GM12878 (cell line): ENCODE measurements around the gene DDIT4. TPM values are rescaled to one million over a fixed set of nuclear protein-coding genes. Genes with fewer than 3 reads are reported as not detected.
A peak's percentile ranks its signal among the peaks of the same experiment; 100 is the strongest.

ENCODE experiments used
- ASH2L ChIP-seq: fragments of 300-600, 200-600 bp; sonication (generic); IDR thresholded peaks from 2 replicates; pipeline ENCODE4 v1.6.1; 2017; ENCODE audit warnings: low read depth, mild to moderate bottlenecking, borderline replicate concordance
- BHLHE40 ChIP-seq, 2 experiments: fragments of 450-650 bp in 1 of 2; IDR thresholded peaks; 2 replicates each; pipeline ENCODE4 v1.6.1; 2011 to 2017; ENCODE audit warnings: low read depth in 2 of 2, borderline replicate concordance in 1 of 2, improper control_type of control experiment in 1 of 2, low read length in 1 of 2, mild to moderate bottlenecking in 1 of 2
- CBFB ChIP-seq: IDR thresholded peaks from 2 replicates; pipeline ENCODE4 v1.6.1; 2016; ENCODE audit warnings: antibody characterized with exemption, low read depth
- FOXK2 ChIP-seq: fragments of 450-650 bp; IDR thresholded peaks from 2 replicates; pipeline ENCODE4 v1.6.1; 2017; ENCODE audit warnings: mild to moderate bottlenecking, moderate library complexity
- HDAC2 ChIP-seq: fragments of 200-600 bp; sonication (generic); IDR thresholded peaks from 2 replicates; pipeline ENCODE4 v1.6.1; 2017
- IRF4 ChIP-seq: IDR thresholded peaks from 2 replicates; pipeline ENCODE4 v1.6.1; 2011; ENCODE audit warnings: low read depth, low read length
- NFIC ChIP-seq: IDR thresholded peaks from 2 replicates; pipeline ENCODE4 v1.6.1; 2012; ENCODE audit warnings: low read depth, mild to moderate bottlenecking, inconsistent platforms, low read length, moderate library complexity
- RBBP5 ChIP-seq: fragments of 200-600 bp; sonication (generic); conservative IDR thresholded peaks from 2 replicates; pipeline ENCODE4 v1.6.1; 2016
- SREBF2 ChIP-seq: IDR thresholded peaks from 2 replicates; pipeline ENCODE4 v1.6.1; 2012; ENCODE audit warnings: mild to moderate bottlenecking, low read length
- STAT3 ChIP-seq: IDR thresholded peaks from 2 replicates; pipeline ENCODE4 v1.6.1; 2011; ENCODE audit warnings: low read depth, low read length, improper control_type of control experiment
- YY1 ChIP-seq: IDR thresholded peaks from 2 replicates; pipeline ENCODE4 v1.6.1; 2011; ENCODE audit warnings: low read depth, mild to moderate bottlenecking, low read length
- ZSCAN29 ChIP-seq: fragments of 450-650 bp; IDR thresholded peaks from 2 replicates; pipeline ENCODE4 v1.6.1; 2017; ENCODE audit warnings: mild to moderate bottlenecking, moderate library complexity
- ZZZ3 ChIP-seq: IDR thresholded peaks from 2 replicates; pipeline ENCODE4 v1.6.1; 2011; ENCODE audit warnings: low read depth; ENCODE audit not compliant: control insufficient read depth, insufficient read length
- polyA plus RNA-seq, 11 experiments: library from polyadenylated mRNA; depleted of rRNA in 4 of 11; unstranded in 6 of 11; stranded (reverse) in 5 of 11; fragments of >200 nt; fragmentation: Nextera tagmentation in 4 of 11; fragmentation: Illumina TruSeq in 1 of 11; extraction: Ambion mirVana in 4 of 11; extraction: Trizol in 1 of 11; gene quantifications; 1 replicate in 1 of 11; 2 replicates in 10 of 11; pipeline versions ENCODE4 v1.2.1 to v1.2.3, GENCODE V29; 2011 to 2016; ENCODE audit warnings: inconsistent platforms in 2 of 11, missing spikeins in 2 of 11, low read depth in 1 of 11
- total RNA-seq, 4 experiments: library from RNA; depleted of rRNA in 3 of 4; stranded (reverse); fragments of >200 nt in 3 of 4; fragmentation: Illumina TruSeq in 1 of 4; extraction: Trizol in 1 of 4; gene quantifications; 2 replicates each; pipeline versions ENCODE4 v1.2.1 to v1.2.3, GENCODE V29; 2013 to 2021
- TF ChIP-seq, protein P1 (sequence below): IDR thresholded peaks from 2 replicates; pipeline ENCODE4 v1.6.1; 2012; ENCODE audit warnings: low read depth, low read length, improper control_type of control experiment
- TF ChIP-seq, protein P2 (sequence below), 3 experiments: IDR thresholded peaks in 2 of 3; conservative IDR thresholded peaks in 1 of 3; 2 replicates each; pipeline ENCODE4 v1.5.1; 2011; ENCODE audit warnings: low read depth in 3 of 3, low read length in 3 of 3, mild to moderate bottlenecking in 3 of 3, control low read depth in 2 of 3, moderate library complexity in 2 of 3, inconsistent platforms in 1 of 3, mixed read lengths in 1 of 3; ENCODE audit not compliant: control insufficient read depth in 2 of 3, insufficient read depth in 1 of 3; ENCODE audit errors: extremely low read depth in 1 of 3
- TF ChIP-seq, protein P3 (sequence below): IDR thresholded peaks from 2 replicates; pipeline ENCODE4 v1.6.1; 2012; ENCODE audit warnings: low read depth, low read length, improper control_type of control experiment
- TF ChIP-seq, protein P4 (sequence below): IDR thresholded peaks from 2 replicates; pipeline ENCODE4 v1.6.1; 2012; ENCODE audit warnings: low read depth, low read length, improper control_type of control experiment
- TF ChIP-seq, protein P5 (sequence below): fragments of 150-350 bp; IDR thresholded peaks from 2 replicates; pipeline ENCODE4 v1.6.1; 2014; ENCODE audit warnings: mild to moderate bottlenecking, low read depth, low read length
- TF ChIP-seq, protein P6 (sequence below): fragments of 450-650 bp; IDR thresholded peaks from 2 replicates; pipeline ENCODE4 v1.6.1; 2017; ENCODE audit warnings: mild to moderate bottlenecking, moderate library complexity

DDIT4 gene
- total and polyA plus RNA-seq, 10 of the 15 experiments (the other 5 are each of a cell fraction or from before 2014, with no cell fraction given) = 2.1 to 277 (median 183) TPM

DNA sequence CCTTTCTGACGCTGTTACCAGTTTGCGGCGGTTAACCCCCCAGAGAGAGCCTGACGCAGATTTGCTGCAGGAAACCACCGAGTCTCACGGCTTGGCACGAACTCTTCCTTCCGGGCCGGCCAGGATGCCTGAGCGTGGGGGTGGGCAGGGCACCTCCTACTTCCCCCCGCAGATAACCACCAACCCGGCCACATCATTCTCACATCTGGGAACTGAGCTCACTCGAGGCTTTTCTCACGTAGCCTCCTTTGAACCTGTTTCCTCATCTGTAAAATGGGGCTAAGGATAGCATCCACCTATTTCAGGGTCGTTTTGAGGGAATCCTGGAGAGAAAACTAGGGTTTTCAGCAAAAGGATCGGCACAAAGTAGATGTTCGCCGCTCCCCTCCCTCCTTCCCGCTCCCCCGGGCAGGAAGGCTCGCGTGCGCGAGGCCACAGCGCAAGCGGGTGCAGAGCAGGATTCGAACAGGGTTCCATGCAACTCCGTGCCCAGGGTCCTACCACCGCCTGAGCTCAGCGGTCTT lies 23.6 kb downstream of the DDIT4 start (continued):
- TF ChIP-seq, protein P1, sequence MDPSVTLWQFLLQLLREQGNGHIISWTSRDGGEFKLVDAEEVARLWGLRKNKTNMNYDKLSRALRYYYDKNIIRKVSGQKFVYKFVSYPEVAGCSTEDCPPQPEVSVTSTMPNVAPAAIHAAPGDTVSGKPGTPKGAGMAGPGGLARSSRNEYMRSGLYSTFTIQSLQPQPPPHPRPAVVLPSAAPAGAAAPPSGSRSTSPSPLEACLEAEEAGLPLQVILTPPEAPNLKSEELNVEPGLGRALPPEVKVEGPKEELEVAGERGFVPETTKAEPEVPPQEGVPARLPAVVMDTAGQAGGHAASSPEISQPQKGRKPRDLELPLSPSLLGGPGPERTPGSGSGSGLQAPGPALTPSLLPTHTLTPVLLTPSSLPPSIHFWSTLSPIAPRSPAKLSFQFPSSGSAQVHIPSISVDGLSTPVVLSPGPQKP = peak; percentile 87
- TF ChIP-seq FOXK2 (no peak; the same call in 1 of the 2 replicates), BHLHE40 (IDR thresholded peaks at IDR 0.05; ENCODE audit: borderline replicate concordance in 1 of 2, low read depth in 2 of 2, low read length in 1 of 2) (peak; percentile 88 to 92), YY1 (no peak), SREBF2 (no peak), ZSCAN29 (no peak), RBBP5 (no peak), ZZZ3 (no peak), ASH2L (no peak), IRF4 (peak; percentile 87), STAT3 (peak; percentile 90; the same call in 1 of the 2 replicates), CBFB (peak; percentile 99), HDAC2 (0 out of 2 replicates have a peak, but pooled peaks have one; percentile 56), NFIC (peak; percentile 99)
- TF ChIP-seq, protein P2, sequence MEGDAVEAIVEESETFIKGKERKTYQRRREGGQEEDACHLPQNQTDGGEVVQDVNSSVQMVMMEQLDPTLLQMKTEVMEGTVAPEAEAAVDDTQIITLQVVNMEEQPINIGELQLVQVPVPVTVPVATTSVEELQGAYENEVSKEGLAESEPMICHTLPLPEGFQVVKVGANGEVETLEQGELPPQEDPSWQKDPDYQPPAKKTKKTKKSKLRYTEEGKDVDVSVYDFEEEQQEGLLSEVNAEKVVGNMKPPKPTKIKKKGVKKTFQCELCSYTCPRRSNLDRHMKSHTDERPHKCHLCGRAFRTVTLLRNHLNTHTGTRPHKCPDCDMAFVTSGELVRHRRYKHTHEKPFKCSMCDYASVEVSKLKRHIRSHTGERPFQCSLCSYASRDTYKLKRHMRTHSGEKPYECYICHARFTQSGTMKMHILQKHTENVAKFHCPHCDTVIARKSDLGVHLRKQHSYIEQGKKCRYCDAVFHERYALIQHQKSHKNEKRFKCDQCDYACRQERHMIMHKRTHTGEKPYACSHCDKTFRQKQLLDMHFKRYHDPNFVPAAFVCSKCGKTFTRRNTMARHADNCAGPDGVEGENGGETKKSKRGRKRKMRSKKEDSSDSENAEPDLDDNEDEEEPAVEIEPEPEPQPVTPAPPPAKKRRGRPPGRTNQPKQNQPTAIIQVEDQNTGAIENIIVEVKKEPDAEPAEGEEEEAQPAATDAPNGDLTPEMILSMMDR (IDR thresholded peaks at IDR 0.05 in 2 of 3, conservative IDR thresholded peaks at IDR 0.05 in 1 of 3; ENCODE audit: control insufficient read depth in 2 of 3, extremely low read depth in 1 of 3, insufficient read depth in 1 of 3, low read depth in 3 of 3, low read length in 3 of 3) = no peak
- TF ChIP-seq, protein P3, sequence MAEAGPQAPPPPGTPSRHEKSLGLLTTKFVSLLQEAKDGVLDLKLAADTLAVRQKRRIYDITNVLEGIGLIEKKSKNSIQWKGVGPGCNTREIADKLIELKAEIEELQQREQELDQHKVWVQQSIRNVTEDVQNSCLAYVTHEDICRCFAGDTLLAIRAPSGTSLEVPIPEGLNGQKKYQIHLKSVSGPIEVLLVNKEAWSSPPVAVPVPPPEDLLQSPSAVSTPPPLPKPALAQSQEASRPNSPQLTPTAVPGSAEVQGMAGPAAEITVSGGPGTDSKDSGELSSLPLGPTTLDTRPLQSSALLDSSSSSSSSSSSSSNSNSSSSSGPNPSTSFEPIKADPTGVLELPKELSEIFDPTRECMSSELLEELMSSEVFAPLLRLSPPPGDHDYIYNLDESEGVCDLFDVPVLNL = no peak
- TF ChIP-seq, protein P4, sequence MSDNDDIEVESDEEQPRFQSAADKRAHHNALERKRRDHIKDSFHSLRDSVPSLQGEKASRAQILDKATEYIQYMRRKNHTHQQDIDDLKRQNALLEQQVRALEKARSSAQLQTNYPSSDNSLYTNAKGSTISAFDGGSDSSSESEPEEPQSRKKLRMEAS = peak; percentile 71; the same call in 1 of the 2 replicates
- TF ChIP-seq, protein P5, sequence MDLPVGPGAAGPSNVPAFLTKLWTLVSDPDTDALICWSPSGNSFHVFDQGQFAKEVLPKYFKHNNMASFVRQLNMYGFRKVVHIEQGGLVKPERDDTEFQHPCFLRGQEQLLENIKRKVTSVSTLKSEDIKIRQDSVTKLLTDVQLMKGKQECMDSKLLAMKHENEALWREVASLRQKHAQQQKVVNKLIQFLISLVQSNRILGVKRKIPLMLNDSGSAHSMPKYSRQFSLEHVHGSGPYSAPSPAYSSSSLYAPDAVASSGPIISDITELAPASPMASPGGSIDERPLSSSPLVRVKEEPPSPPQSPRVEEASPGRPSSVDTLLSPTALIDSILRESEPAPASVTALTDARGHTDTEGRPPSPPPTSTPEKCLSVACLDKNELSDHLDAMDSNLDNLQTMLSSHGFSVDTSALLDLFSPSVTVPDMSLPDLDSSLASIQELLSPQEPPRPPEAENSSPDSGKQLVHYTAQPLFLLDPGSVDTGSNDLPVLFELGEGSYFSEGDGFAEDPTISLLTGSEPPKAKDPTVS = no peak; the same call in 1 of the 2 replicates
- TF ChIP-seq, protein P6, sequence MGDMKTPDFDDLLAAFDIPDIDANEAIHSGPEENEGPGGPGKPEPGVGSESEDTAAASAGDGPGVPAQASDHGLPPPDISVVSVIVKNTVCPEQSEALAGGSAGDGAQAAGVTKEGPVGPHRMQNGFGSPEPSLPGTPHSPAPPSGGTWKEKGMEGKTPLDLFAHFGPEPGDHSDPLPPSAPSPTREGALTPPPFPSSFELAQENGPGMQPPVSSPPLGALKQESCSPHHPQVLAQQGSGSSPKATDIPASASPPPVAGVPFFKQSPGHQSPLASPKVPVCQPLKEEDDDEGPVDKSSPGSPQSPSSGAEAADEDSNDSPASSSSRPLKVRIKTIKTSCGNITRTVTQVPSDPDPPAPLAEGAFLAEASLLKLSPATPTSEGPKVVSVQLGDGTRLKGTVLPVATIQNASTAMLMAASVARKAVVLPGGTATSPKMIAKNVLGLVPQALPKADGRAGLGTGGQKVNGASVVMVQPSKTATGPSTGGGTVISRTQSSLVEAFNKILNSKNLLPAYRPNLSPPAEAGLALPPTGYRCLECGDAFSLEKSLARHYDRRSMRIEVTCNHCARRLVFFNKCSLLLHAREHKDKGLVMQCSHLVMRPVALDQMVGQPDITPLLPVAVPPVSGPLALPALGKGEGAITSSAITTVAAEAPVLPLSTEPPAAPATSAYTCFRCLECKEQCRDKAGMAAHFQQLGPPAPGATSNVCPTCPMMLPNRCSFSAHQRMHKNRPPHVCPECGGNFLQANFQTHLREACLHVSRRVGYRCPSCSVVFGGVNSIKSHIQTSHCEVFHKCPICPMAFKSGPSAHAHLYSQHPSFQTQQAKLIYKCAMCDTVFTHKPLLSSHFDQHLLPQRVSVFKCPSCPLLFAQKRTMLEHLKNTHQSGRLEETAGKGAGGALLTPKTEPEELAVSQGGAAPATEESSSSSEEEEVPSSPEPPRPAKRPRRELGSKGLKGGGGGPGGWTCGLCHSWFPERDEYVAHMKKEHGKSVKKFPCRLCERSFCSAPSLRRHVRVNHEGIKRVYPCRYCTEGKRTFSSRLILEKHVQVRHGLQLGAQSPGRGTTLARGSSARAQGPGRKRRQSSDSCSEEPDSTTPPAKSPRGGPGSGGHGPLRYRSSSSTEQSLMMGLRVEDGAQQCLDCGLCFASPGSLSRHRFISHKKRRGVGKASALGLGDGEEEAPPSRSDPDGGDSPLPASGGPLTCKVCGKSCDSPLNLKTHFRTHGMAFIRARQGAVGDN = peak; percentile 95
- TF ChIP-seq, all 136 proteins: peak for 83
